Measurements from ENCODE around the gene TLK2. TPM values are rescaled to one million over a fixed set of nuclear protein-coding genes. Genes with fewer than 3 reads are reported as not detected.
A peak's percentile ranks its signal among the peaks of the same experiment; 100 is the strongest.
"Not testable (repeated sequence)": the region's sequence is repeated elsewhere in the genome, so short reads cannot be mapped to it uniquely, and the experiment has no call there.

TLK2 gene
- total and polyA plus RNA-seq, 2 donors: 18.7 to 38.5 TPM

DNA sequence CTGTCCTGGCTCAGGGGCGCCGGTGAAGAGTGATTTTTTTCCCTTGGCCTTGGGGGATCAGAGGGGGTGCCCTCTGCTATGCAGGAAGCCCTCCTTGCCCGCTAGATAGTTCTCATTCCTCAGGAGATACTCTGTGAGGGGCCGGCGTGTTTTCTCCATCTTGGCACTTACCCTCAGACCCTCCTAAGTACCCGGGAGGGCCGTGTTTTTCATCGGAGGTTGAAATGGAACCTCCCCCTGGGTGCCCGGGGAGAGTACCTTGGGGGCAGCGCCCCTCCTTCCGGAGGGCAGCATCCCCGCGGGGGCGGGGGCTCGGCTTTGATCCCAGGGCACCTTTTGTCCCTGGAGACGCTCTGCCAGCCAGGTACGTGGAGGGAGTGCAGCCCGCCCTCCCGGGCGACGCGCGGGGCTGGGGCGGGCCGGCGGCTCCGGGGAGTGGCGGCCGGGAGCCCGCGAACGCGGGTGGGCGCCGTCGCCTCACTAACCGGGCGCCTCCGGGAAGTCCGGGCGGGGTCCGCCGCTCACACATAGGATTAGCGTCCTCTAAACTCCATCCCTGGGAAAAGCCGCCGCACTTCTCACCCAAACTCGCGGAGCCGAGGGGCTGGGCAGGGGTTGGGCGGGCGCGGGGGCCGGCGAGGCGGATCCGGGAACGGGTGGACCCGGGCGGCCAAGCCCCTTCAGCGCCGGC, 762 bp upstream of the TLK2 start:
- DNase-seq (ENCODE audit: low read depth in 6 of 9, low spot score in 9 of 9): peak in 3 of 9 donors; percentile 13 to 49 (median 21)
- H3K27me3 ChIP-seq (ENCODE audit: control insufficient read depth in 2 of 2, insufficient read depth in 1 of 2, low read length in 1 of 2): not testable (repeated sequence)

DNA sequence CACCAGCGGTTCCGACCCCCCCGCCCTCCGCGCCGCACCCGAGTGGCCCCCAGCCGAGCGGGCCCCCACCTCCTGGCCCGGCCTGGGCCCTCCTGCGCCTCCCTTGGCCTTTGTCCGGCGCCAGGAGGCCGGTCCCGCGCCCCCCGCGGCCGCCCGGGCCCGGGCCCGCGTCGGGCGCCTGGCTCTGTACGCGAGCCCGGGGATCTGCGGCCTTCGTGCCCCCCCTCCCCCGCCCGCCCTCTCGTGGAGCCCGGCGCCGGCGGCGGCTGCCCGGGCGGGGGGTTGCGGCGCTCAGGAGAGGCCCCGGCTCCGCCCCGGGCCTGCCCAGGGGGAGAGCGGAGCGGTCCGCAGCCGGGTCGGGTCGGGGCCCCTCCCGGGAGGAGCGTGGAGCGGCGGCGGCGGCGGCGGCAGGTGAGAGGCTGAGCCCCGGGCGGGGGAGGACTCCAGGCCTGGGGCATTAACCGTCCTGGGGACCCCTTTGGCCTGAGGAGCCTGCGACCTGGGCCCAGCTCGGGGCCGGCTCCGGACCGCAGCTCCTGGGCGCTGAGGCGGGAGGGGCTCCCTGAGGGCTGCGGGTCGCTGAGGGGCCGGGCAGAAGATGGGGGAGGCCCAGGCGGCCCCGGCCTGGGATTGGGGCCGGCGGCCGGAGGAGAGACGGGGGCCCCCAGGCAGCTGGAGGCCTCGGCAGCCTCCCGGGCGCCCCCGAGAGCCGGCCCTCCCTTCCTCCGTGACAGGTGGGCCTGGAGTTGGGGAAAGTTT, 434 bp downstream of the TLK2 start:
- H3K36me3 ChIP-seq (ENCODE audit: control insufficient read depth in 2 of 2, insufficient read depth in 2 of 2, low read length in 1 of 2); H3K4me1 ChIP-seq (ENCODE audit: control insufficient read depth in 2 of 2, insufficient read depth in 2 of 2, low read length in 2 of 2); H3K9me3 ChIP-seq (ENCODE audit: control insufficient read depth in 2 of 2, insufficient read depth in 1 of 2, low read length in 1 of 2); H3K27me3 ChIP-seq (ENCODE audit: control insufficient read depth in 2 of 2, insufficient read depth in 1 of 2, low read length in 1 of 2): not testable (repeated sequence)
- H3K4me3 ChIP-seq (ENCODE audit: low read length in 2 of 2): peak overlapping the region; percentile 72 to 85
- H3K27ac ChIP-seq (ENCODE audit: low read depth in 1 of 2, low read length in 1 of 2): peak overlapping the region; percentile 76 to 85
- peak in 3 of 9 donors; percentile 18 to 66 (median 23) for DNase-seq (ENCODE audit: low read depth in 6 of 9, low spot score in 9 of 9)
- WGBS: under 1% methylated on average over 83 of the region's 84 CpGs

More for the DNA sequence above, 762 bp upstream of the TLK2 start:
- H3K9me3 ChIP-seq (ENCODE audit: control insufficient read depth in 2 of 2, insufficient read depth in 1 of 2, low read length in 1 of 2); H3K36me3 ChIP-seq (ENCODE audit: control insufficient read depth in 2 of 2, insufficient read depth in 2 of 2, low read length in 1 of 2); H3K4me1 ChIP-seq (ENCODE audit: control insufficient read depth in 2 of 2, insufficient read depth in 2 of 2, low read length in 2 of 2): not testable (repeated sequence)
- peak overlapping the region; percentile 47 to 85 for H3K4me3 ChIP-seq (ENCODE audit: low read length in 2 of 2)
- WGBS: 2% methylated on average over 61 of the region's 61 CpGs
- H3K27ac ChIP-seq (ENCODE audit: low read depth in 1 of 2, low read length in 1 of 2): peak overlapping the region; percentile 43 to 90

DNA sequence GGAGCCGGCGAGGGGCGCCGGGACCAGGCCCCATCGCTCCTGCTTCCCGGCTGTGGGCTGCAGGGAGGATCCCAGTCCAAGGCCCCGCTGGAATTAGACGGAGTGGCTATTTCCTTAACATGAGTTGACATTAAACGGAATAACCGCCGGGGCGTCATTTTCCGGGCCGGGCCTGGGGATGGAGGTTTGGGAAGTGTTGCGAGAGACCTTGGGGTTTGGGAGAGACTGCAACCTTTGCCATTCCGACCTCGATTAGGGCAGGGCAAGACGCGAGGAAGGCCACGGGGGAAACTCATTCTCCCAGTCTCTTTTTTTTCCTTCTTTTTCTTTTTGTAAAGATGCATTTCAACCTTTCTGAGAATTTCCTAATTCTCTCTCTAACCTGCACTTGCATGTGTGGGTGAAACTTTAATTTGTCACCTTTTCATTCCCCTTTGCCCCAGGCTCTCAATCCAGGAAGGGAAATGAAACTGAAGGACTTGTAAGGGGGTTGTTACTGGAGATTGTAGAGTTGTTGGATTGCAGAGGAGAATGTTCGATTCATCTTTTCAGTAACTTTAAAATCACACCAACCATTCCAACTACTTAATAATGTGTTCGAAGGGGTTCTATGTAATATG, 1.1 kb downstream of the TLK2 start:
- peak in 4 of 9 donors; percentile 4 to 42 (median 14) for DNase-seq (ENCODE audit: low read depth in 6 of 9, low spot score in 9 of 9)
- H3K4me1 ChIP-seq (ENCODE audit: control insufficient read depth in 2 of 2, insufficient read depth in 2 of 2, low read length in 2 of 2); H3K36me3 ChIP-seq (ENCODE audit: control insufficient read depth in 2 of 2, insufficient read depth in 2 of 2, low read length in 1 of 2); H3K27me3 ChIP-seq (ENCODE audit: control insufficient read depth in 2 of 2, insufficient read depth in 1 of 2, low read length in 1 of 2); H3K9me3 ChIP-seq (ENCODE audit: control insufficient read depth in 2 of 2, insufficient read depth in 1 of 2, low read length in 1 of 2): not testable (repeated sequence)
- H3K27ac ChIP-seq (ENCODE audit: low read depth in 1 of 2, low read length in 1 of 2): peak overlapping the region; percentile 76 to 85
- peak overlapping the region; percentile 72 to 85 for H3K4me3 ChIP-seq (ENCODE audit: low read length in 2 of 2)
- WGBS: 4% methylated on average over 22 of the region's 22 CpGs

DNA sequence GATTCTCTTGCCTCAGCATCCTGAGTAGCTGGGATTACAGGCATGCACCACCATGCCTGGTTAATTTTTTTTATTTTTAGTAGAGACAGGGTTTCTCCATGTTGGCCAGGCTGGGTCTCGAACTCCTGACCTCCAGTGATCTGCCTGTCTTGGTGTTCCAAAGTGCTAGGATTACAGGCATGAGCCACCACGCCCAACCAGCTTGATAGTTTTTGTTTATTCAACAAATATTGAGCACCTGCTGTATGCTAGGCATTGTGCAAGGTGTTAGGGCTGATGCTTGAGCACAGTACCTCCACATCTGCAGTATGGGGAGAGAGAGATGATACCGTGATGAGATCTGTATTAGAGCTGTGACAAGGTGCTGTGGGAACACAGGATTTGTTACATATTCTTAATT, 3.9 kb downstream of the TLK2 start:
- H3K9me3 ChIP-seq (ENCODE audit: control insufficient read depth in 2 of 2, insufficient read depth in 1 of 2, low read length in 1 of 2); H3K27me3 ChIP-seq (ENCODE audit: control insufficient read depth in 2 of 2, insufficient read depth in 1 of 2, low read length in 1 of 2); H3K4me1 ChIP-seq (ENCODE audit: control insufficient read depth in 2 of 2, insufficient read depth in 2 of 2, low read length in 2 of 2); H3K27ac ChIP-seq (ENCODE audit: low read depth in 1 of 2, low read length in 1 of 2); H3K4me3 ChIP-seq (ENCODE audit: low read length in 2 of 2); DNase-seq (ENCODE audit: low read depth in 6 of 9, low spot score in 9 of 9); H3K36me3 ChIP-seq (ENCODE audit: control insufficient read depth in 2 of 2, insufficient read depth in 2 of 2, low read length in 1 of 2): not testable (repeated sequence)
- 98% methylated on average over 3 of the region's 3 CpGs for WGBS

DNA sequence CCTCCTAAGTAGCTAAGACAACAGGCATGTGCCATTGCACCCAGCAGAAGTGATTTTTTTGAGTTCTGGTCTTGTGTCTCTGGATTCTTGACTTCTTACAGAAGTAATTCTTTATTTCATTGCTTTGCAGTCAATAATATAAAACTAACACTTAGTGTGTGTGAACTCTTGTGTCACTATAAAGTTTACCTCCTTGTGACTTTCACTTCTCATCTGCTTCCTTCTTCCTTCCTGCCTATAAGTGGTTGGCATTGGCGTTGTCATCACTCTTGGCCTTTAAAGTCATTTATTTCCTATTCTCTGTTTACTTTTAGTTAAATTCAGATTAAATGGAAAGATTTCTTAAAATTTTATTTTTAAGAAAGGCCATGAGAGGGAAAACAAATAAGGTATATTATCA, 12.4 kb downstream of the TLK2 start:
- H3K27ac ChIP-seq (ENCODE audit: low read depth in 1 of 2, low read length in 1 of 2); H3K27me3 ChIP-seq (ENCODE audit: control insufficient read depth in 2 of 2, insufficient read depth in 1 of 2, low read length in 1 of 2); H3K4me3 ChIP-seq (ENCODE audit: low read length in 2 of 2); H3K4me1 ChIP-seq (ENCODE audit: control insufficient read depth in 2 of 2, insufficient read depth in 2 of 2, low read length in 2 of 2); H3K9me3 ChIP-seq (ENCODE audit: control insufficient read depth in 2 of 2, insufficient read depth in 1 of 2, low read length in 1 of 2); DNase-seq (ENCODE audit: low read depth in 6 of 9, low spot score in 9 of 9); H3K36me3 ChIP-seq (ENCODE audit: control insufficient read depth in 2 of 2, insufficient read depth in 2 of 2, low read length in 1 of 2): not testable (repeated sequence)
- 40% methylated on average over 1 of the region's 1 CpG for WGBS

DNA sequence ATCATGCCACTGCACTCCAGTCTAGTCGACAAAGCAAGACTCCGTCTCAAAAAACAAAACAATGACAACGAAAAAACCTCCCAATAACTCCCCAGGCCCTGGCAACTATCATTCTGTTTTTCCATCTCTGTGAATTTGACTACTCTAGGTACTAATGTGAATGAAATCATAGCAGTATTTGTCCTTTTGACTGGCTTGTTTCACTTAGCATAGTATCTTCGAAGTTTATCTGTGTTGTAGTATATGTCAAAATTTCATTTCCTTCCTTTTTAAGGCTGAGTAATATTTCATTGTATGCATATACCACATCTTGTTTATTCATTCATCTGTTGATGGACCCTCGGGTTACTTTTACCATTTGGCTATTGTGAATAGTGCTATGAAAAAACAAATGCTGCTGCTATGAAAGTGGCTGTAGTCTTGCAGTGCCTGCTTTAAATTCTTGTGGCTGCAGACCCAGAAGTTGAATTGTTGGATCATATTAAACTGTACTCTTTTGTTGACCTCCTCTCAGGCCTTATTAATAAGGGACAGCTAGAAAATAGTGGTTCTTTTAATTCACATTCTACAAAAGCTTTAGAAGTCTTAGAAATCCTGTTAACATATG, 14.5 kb downstream of the TLK2 start:
- H3K27me3 ChIP-seq (ENCODE audit: control insufficient read depth in 2 of 2, insufficient read depth in 1 of 2, low read length in 1 of 2); H3K36me3 ChIP-seq (ENCODE audit: control insufficient read depth in 2 of 2, insufficient read depth in 2 of 2, low read length in 1 of 2); DNase-seq (ENCODE audit: low read depth in 6 of 9, low spot score in 9 of 9); H3K9me3 ChIP-seq (ENCODE audit: control insufficient read depth in 2 of 2, insufficient read depth in 1 of 2, low read length in 1 of 2); H3K4me1 ChIP-seq (ENCODE audit: control insufficient read depth in 2 of 2, insufficient read depth in 2 of 2, low read length in 2 of 2); H3K4me3 ChIP-seq (ENCODE audit: low read length in 2 of 2); H3K27ac ChIP-seq (ENCODE audit: low read depth in 1 of 2, low read length in 1 of 2): not testable (repeated sequence)
- WGBS: 89% methylated on average over 5 of the region's 5 CpGs

DNA sequence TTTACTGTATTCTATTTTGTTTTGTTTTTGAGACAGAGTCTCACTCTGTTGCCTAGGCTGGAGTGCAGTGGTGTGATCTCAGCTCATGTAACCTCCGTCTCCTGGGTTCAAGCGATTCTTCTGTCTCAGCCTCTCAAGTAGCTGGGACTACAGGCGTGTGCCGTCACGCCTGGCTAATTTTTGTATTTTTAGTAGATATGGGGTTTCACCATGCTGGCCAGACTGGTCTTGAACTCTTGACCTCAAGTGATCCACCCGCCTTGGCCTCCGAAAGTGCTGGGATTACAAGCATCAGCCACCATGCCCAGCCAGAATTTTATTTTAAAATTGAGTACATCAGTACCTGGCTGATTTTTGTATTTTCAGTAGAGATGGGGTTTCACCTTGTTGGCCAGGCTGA, 15.4 kb downstream of the TLK2 start:
- not testable (repeated sequence) for DNase-seq (ENCODE audit: low read depth in 6 of 9, low spot score in 9 of 9)
- 95% methylated on average over 7 of the region's 7 CpGs for WGBS

DNA sequence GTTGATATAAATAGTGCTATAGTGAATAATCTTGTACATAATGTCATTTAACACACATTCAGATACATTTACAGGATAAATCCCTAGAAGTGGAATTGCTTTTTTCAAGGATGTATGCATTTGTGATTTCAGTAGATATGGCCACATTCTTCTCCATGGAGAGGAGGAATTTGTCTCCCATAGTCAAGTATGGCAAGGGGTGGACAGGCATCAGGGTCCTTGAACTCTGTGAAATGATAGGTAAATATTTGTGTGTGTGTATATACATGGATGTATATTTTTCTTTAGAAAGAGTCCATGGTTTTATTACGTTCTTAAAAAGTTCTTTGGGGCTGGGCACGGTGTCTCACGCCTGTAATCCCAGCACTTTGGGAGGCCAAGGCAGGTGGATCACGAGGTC, 17.7 kb downstream of the TLK2 start:
- 96% methylated on average over 4 of the region's 4 CpGs for WGBS
- not testable (repeated sequence) for DNase-seq (ENCODE audit: low read depth in 6 of 9, low spot score in 9 of 9); H3K27me3 ChIP-seq (ENCODE audit: control insufficient read depth in 2 of 2, insufficient read depth in 1 of 2, low read length in 1 of 2); H3K27ac ChIP-seq (ENCODE audit: low read depth in 1 of 2, low read length in 1 of 2); H3K4me3 ChIP-seq (ENCODE audit: low read length in 2 of 2); H3K36me3 ChIP-seq (ENCODE audit: control insufficient read depth in 2 of 2, insufficient read depth in 2 of 2, low read length in 1 of 2); H3K4me1 ChIP-seq (ENCODE audit: control insufficient read depth in 2 of 2, insufficient read depth in 2 of 2, low read length in 2 of 2); H3K9me3 ChIP-seq (ENCODE audit: control insufficient read depth in 2 of 2, insufficient read depth in 1 of 2, low read length in 1 of 2)

More for the DNA sequence above, 15.4 kb downstream of the TLK2 start:
- H3K27ac ChIP-seq (ENCODE audit: low read depth in 1 of 2, low read length in 1 of 2); H3K27me3 ChIP-seq (ENCODE audit: control insufficient read depth in 2 of 2, insufficient read depth in 1 of 2, low read length in 1 of 2); H3K9me3 ChIP-seq (ENCODE audit: control insufficient read depth in 2 of 2, insufficient read depth in 1 of 2, low read length in 1 of 2); H3K4me1 ChIP-seq (ENCODE audit: control insufficient read depth in 2 of 2, insufficient read depth in 2 of 2, low read length in 2 of 2); H3K4me3 ChIP-seq (ENCODE audit: low read length in 2 of 2); H3K36me3 ChIP-seq (ENCODE audit: control insufficient read depth in 2 of 2, insufficient read depth in 2 of 2, low read length in 1 of 2): not testable (repeated sequence)

DNA sequence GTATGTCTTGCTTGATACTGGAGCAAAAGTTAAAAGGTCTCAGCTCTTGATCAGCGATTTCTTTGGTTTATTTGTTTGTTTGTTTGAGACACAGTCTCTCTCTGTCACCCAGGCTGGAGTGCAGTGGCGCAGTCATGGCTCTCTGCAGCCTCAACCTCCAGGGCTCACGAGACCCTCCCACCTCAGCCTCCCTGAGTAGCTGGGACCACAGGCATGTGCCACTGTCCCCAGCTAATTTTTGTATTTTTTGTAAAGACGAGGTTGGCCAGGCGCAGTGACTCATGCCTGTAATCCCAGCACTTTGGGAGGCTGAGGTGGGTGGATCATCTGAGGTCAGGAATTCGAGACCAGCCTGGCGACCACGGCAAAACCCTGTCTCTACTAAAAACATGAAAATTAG, 20.2 kb downstream of the TLK2 start:
- not testable (repeated sequence) for DNase-seq (ENCODE audit: low read depth in 6 of 9, low spot score in 9 of 9); H3K9me3 ChIP-seq (ENCODE audit: control insufficient read depth in 2 of 2, insufficient read depth in 1 of 2, low read length in 1 of 2); H3K27me3 ChIP-seq (ENCODE audit: control insufficient read depth in 2 of 2, insufficient read depth in 1 of 2, low read length in 1 of 2); H3K4me3 ChIP-seq (ENCODE audit: low read length in 2 of 2); H3K36me3 ChIP-seq (ENCODE audit: control insufficient read depth in 2 of 2, insufficient read depth in 2 of 2, low read length in 1 of 2); H3K4me1 ChIP-seq (ENCODE audit: control insufficient read depth in 2 of 2, insufficient read depth in 2 of 2, low read length in 2 of 2); H3K27ac ChIP-seq (ENCODE audit: low read depth in 1 of 2, low read length in 1 of 2)
- WGBS: 99% methylated on average over 8 of the region's 8 CpGs

All from thymus (tissue), 11 donors.